Stimulated activated CD4-positive, alpha-beta T cell treated with anti-CD3 and anti-CD28 coated beads, Interleukin-12 subunit alpha, Interleukin-12 subunit beta, amount 100 ng/mL, for 48 hours (primary cell): ENCODE measurements around the gene FAM237A.
A peak's percentile ranks its signal among the peaks of the same experiment; 100 is the strongest.

ENCODE experiments used
- DNase-seq, 3 donors: peaks; one replicate each; pipeline ENCODE4 v3.0.0-alpha.2; 2020; ENCODE audit warnings: low read depth in 2 of 3, low spot score in 1 of 3

FAM237A gene

DNA sequence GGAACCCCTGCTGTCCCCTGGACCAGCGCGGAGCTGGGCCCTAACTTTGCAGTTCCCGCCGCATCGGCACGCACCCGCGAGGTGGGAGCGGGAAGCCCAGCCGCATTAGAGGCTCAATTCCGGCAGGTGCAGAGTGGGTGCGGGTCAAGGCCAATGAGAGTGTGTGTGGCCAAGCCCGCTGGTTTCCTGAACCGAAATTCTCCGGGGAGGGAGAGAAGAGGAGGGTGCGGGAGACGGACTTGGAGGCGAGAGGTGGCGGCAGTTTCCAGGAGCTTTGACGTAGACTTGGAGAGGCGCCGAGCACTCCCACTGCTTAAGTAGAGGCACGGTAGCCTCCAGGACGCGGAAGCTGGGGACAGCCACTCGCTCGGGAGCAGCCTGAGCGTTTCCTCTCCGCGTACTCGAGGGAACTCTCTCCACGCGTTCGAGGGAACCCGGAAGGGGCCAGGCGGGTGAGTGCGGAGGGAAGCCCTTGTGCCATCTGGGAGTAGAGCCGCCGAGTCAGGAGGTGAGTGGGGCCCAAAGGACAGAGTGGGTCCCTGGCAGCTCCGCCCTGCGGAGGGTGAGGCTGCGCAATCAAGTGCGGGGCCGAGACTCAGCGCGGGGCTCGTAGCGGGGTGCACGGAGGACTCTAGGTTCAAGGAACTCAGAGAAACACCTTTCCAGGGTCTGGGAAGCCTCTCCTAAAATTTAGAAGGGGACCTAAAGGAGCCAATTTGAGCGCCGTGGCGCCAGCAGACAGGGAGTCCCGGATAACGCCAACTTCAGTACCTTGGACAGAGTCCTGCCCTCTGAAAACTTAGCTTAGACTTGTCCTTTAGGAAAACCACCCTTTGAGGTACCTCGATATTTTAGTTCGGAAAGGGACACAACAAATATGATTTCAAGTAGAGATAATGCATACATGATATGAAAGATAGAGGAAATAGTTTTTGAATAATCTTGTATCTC, at the start of gene FAM237A:
TSS of gene FAM237A (plus strand) at position 413 of the 951 bp plus-strand sequence. CDS start 1,750 bp downstream, outside the sequence.
- DNase-seq = peak in 1 of 3 donors; percentile 9

DNA sequence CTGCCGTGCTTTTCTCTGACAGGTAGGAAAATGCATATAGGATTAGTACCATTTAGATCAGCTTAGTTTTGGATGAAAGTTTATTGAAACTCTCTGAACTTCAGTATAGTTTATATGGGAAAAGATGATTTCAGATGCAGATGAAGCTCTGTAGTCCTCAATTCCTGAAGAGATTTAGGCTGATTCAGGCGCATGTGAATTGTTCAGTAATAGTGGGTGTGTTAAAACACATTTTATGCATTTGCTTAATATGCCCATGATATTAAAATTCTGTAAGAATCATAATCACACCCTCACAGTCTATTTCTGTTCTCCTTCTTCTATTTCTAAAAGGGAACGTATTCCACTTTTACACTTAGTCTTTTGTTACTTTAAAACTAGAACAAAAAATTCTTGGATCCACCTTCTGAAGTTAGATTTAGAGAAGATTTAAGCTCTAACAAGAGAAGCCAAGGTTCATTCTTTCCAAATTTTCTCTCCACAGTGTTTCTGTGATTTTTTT, 44.5 kb upstream of the FAM237A start:
- DNase-seq = no peak

DNA sequence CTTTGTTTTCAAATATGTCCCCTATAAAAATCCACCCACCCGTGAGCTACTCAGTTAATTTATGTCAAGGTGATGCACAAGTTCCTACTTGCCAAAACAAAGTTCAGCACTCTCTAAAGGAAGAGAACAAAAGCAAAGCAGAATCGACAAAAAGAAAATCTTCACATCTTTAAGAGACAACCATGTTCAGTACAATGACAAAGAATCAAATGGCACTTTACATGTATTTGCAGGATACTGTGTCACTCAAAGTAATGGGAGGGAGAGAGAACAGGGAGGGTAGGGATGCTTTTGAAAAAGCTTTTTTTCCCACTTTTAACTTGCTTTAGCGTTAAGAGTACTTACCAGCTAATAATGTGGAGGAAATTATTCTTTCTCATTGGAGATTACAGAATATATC, 39.0 kb upstream of the FAM237A start:
- DNase-seq = no peak

DNA sequence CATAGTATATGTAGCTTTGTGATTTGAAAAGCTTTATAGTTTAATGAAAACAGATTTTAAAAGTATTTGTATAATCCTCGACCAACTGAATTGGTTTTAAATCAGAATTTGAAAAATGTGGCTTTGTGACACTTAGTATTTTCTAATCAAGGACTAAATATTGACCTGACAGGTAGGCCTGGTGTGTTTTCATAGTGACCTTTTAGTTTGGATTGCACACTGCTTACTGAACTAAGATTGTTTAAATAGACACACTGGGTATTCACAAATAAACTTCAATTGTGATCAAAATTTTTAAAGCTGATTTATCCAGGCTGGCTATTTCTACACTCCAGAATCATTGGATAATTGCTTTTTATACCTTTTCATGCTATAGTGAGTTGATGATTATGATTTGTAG, 31.8 kb upstream of the FAM237A start:
- no peak for DNase-seq

DNA sequence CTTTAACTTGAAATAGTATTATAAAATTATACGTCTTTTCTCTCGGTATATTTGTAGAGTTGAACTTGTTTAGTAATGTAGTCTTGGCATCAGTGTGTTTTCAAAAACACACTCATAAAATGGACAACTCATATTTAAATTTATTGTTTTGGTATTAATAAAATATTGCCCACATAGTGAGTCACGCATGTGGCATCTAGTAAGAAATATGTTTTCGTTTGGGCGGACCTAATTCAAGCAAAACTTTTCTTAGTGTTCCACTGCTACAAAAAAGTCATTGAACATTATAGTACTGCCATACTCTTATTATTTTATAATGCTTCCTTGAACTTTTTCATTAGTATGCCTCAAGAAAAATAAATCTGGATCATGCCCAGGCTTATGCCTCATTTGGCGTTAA, 31.1 kb upstream of the FAM237A start:
- DNase-seq = no peak

DNA sequence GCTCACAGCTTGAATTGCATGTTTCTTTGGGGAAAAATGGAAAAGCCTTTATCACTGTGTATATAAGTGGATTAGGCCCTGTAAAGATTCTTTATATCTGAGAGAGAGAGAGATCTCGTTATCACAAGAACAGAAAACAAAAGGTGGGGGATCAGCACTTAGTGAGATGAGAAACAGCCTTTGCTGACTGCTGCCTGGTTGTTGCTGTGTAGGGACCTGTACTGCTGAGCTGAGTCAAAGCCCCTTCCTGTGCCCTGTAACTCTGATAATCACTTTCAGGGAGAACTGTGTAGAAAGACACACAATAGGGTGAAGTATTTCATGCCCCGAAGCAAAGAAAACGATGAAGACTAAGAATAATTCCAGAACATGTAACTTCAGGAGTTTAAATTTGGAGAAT, 30.6 kb upstream of the FAM237A start:
- no peak for DNase-seq

DNA sequence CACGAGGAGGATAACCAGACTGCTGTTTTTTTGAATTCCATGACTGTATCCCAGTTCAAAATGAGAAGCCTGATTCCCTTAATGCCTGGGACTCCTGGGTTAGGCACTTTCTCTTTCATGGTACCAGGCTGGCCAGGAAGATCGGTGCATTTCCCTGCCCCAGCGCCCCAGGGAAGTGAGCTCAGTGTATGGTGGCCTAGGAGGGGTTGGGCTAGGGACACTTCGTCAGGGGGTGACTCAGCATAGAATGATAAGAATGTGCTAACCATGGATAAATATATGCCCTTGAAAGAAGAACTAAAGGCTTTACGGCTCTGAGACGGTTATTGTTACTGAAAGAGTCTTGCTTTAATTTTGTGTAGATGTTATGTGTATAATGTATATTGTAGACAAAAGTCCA, 27.5 kb upstream of the FAM237A start:
- DNase-seq = no peak

DNA sequence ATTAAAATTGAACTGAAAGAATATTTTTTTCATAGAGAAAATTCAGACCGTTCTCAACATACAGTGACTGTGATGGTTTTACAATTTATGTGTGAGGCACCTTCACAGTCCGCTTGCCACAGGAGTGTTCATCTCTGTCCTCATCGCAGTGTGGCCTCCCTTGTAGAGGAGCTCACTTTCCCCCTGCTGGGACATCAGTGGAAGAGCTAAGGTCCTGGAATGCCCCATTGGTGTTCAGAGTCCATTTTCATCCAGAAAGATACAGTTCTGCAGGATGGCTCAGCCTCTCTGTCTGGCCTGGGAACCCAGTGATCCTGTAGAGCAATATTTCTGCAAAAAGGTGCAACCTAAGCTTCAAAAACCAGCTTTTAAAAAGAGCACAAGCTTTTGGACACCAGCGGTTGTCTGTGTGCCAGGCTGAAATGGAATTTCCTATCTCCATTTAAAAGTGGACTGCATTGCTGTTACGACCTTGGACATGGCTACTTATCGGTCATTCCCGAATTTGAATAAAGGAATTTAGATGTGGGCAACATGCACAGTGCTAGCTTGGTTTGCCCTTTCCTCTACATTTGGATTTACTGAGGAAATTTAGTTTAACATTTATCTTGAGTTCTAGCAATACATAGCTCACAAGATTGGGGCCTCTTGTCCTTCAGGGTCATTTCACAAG, 26.7 kb upstream of the FAM237A start:
- DNase-seq = no peak

DNA sequence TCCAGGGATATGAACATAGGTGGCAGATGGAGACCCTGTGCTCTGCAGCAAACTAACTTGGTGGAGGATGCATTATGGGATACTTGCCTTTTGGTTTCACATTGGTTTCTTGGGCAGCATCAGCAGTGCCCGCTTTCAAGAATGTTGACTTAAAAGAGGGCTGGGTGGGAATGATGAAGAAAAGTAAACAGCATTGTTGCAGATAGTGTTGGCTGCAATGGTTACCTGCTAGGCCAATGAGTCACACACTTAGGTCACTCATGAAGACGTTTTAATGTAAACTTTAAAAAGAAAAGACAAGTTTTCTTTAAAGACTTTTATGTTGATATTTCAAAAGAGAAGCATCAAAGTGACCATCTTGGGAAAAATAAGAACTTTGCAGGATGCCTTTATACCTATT, 26.1 kb upstream of the FAM237A start:
- DNase-seq = no peak

- DNase-seq = no peak
Observed at GRCh38 chr2:206619011-206619410, 23.3 kb upstream of the FAM237A start.

DNA sequence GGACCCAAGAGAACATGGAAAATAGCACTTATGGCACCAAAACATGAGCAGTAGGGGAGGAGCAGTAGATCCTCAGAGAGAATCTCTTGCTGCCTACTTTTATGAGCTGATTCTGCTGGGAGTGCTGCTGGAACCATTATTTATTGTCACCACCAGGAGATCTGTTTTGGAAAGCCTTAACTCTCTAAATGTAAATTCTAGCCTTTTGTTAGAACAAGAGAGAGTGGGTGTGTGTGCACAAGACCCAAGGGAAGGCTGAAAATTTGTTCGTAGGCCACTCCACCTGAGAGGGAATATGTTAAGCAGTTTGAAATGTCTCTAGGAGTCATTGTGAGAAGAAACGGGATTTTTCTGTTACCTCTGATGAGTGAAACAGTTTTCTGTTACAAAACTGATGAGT, 16.2 kb upstream of the FAM237A start:
- DNase-seq = no peak

DNA sequence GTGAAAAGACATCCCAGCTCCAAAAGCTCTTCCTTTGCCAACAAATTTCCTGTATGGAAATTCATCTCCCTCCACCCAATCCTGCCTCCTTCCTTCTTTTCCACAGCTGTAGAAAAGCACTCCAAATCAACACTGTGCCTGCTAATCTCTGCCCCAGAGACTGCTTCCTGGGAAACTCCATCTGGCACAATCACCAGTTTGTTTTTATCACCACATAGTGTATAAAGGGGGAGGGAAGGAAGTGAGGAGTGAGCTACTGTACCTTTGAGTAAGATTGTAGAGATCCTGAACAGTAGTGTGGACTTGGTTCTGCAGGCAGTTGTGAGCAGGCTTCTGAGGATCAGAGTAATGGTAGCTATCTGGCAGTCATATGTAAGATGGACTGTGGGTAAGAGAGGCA, 14.7 kb upstream of the FAM237A start:
- no peak for DNase-seq

DNA sequence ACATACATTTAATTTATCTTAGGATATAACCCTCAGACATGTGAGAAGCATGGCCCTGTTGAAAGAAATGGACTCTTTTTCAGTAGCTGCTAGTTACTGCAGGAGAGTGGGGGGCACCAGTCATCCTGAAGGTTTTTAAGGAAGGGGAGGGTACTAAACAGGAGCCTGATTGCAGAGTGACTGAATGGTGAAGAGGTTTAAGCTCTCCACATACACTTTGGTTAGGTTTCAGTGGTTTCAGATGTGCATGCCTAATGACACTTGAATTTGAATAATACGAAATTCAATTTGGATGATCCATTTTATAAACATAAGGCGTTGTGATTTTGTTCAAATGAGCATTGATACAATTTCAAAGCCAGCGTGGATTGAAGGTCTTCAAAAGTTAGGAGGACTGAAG, 10.9 kb upstream of the FAM237A start:
- no peak for DNase-seq

GRCh38 chr2:206635015-206635414, 7.3 kb upstream of the FAM237A start:
- DNase-seq = no peak

DNA sequence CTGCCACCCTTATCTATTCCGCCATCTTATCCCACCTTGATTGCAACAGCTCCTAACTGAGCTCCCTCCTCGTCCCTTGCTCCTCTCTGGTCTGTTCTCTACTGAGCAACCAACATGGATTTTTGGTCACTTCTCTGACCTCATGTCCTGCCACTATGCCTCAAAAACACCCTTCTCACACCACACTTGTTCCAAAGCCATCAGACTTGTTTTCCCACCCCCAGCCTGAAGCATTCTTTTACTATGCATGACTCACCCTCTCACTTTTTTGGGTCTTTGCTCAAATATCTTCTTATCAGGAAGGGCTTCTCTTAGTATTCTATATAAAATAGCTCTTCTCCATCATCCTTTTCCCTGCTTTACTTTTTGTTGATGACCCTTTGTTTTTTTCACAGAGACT, 2.7 kb upstream of the FAM237A start:
- DNase-seq = no peak

DNA sequence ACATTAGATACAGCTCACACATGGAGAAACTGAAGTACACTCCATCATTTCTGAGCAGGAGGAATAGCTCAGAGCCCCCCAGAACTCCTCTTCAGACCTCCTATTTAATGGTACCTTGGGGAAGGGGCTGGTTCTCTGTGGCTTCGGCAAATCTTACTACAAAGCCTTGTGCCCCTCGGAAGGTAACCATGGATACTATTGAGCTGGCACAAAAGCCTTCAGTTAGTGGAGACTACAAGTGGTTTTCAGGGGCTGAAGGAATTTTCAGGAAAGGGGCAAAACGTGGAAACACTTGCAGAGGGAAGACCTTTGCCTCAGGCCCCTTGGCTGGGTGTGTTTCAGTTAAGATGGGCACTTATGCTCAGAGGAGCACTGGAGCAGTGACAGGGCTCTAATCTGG, 1.1 kb upstream of the FAM237A start:
- no peak for DNase-seq

DNA sequence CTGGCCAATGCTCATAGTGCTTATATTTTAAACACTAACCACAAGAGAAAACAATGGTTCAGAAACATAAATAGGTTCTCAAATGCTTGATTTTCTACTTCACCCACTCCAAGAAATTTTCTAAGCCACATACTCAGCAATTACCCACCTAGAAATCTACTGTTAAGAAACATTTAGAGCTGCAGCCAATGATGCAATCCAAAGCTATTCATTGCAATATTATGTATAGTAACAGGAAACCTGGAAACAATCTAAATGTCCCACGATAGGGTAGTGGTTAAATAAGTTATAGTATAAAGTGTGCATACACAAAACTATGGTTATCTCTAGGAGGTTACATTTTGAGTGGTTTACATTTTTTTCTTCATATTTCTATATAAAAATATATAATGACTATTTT, 5.7 kb downstream of the FAM237A start:
- DNase-seq = no peak

DNA sequence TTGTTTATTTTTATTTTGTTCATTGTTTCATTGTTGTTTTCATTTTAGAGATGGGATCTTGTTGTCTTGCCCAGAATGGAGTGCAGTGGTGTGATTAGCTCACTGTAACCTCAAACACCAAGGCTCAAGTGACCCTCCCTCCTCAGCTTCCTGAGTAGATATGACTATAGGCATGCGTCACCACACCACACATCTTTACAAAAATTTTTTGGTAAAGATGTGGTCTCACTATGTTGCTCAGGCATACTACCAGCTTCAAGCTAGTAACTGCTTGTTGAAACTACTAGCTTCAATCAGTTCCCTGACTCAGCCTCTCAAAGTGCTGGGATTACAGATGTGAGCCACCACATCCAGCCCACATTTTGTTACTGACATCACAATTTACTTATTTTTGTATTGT, 14.8 kb downstream of the FAM237A start:
- no peak for DNase-seq

- DNase-seq = no peak
Observed at GRCh38 chr2:206665251-206665650, 23.0 kb downstream of the FAM237A start.

DNA sequence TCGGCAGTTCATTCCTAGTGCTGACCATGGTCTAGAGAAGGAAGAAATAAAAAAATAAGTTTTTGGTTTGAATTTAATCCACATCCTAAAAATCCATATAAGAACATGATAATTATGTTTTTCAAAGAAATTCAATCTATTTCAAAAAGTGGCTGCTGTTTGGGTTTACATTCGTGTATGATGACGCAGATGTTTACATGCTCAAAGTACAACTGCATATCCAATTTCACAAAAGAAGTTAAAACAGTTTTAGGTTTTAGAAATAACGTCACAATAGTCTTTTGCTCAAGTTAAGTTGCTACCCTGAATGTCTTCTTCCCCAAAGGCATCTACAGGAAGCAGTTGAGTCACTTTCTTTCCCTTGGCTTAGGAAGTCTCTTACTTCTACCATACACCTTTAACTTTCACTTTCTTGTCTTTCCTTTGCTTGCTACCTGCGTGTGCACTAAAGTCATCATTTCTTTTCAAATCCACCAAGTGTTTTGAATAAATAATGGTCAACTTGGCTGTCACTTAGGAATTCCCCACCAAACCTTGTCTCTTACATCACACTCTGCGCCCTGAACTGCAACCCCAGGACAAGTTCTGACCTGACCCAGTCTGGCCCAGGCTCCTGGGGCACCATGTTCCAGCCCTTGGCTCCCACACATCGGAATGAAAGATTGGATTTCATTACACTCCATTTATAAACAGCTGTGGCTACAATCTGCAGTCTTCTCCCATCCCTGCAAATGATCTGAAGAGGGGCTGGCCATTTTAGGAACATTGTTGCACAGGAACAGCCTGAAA, 28.4 kb downstream of the FAM237A start:
- no peak for DNase-seq

DNA sequence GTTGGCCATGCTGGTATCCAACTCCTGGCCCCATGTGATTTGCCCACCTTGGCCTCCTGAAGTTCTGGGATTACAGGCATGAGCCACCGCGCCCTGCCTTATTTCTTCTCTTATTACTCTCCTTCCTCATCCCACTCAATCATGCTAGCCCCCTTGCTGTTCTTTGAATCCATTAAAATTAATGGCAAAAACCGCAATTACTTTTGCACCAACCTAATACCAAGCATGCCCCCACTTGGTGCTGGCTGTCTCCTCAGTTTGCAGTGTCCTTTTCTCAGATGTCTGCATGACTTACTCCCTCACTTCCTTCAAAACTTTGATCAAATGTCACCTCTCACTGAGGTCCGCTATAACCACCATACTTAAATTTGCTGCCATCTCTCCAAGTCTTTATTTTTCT, 41.3 kb downstream of the FAM237A start:
- no peak for DNase-seq

GRCh38 chr2:206688453-206688852, 46.2 kb downstream of the FAM237A start:
- DNase-seq = no peak
